Measurements from ENCODE around the gene MBTPS1.

The MBTPS1 gene

DNA sequence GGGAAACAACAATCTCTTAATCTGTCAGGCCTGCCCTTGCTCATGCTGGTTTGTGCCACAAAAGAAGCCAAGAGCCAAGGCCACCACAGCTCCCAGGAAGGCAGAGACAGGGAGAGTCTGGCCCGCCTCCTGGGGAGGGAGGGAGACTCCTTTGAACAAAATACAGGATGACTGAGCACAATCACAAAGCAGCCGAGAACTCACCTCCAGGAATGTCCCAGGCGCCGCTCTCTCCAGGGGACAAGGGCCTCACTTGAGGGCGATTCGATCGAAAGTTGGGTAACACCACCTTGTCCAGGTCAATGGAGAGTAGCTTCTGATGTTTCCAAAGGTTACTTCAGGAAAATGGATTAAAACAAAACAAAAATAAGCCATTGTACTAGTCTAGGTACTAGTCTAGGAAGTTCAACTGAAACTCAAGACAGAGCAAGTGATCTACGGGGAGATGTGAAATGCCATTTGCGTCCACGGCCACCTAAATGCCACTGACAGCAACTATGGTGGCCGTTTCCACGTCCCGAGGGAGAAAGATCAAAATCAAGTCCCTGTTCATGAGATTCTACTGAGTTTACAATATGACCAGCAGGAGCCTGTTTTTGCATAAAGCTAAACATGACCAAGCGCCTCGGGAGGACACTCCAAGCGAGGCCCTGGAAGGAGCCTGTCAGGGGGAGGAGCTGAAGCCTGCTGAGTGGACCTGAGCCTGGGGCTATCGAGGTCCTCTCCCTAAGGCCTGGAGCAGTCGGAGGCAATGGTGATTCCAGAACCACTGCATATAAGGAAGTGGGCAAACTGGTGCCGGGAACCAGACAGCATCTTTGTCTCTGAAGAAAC, 60.7 kb downstream of the MBTPS1 start:
- POLR2A ChIA-PET: no interaction called here
- TF ChIP-seq CTCF (IDR thresholded peaks at IDR 0.05; ENCODE audit: control extremely low read depth, extremely low read depth, low read depth, missing control alignments): no peak
- CTCF ChIA-PET: interaction anchor here (1.5 to 4.5 kb wide), 3 partner anchors 10 to 99 kb away, joined by 4 to 18 read pairs (median 14); no protein-coding TSS in a partner anchor
- DNase-seq (ENCODE audit: extremely low spot score): no peak

GRCh38 chr16:84055366-84055765, 61.4 kb downstream of the MBTPS1 start:
- TF ChIP-seq CTCF (IDR thresholded peaks at IDR 0.05; ENCODE audit: control extremely low read depth, extremely low read depth, low read depth, missing control alignments): no peak
- no peak for DNase-seq (ENCODE audit: extremely low spot score)
- ChIA-PET POLR2A (no interaction called here), CTCF (interaction anchor here (1.4 to 4.5 kb wide), 3 partner anchors 10 to 101 kb away, joined by 4 to 14 read pairs (median 5); no protein-coding TSS in a partner anchor)

- no peak for DNase-seq (ENCODE audit: extremely low spot score)
- TF ChIP-seq CTCF (IDR thresholded peaks at IDR 0.05; ENCODE audit: control extremely low read depth, extremely low read depth, low read depth, missing control alignments): no peak
- ChIA-PET POLR2A (no interaction called here), CTCF (interaction anchor here (1.4 to 4.5 kb wide), 4 partner anchors 9 to 100 kb away, joined by 4 to 14 read pairs (median 6); no protein-coding TSS in a partner anchor)
Measured at GRCh38 chr16:84054916-84055315, 61.8 kb downstream of the MBTPS1 start.

DNA sequence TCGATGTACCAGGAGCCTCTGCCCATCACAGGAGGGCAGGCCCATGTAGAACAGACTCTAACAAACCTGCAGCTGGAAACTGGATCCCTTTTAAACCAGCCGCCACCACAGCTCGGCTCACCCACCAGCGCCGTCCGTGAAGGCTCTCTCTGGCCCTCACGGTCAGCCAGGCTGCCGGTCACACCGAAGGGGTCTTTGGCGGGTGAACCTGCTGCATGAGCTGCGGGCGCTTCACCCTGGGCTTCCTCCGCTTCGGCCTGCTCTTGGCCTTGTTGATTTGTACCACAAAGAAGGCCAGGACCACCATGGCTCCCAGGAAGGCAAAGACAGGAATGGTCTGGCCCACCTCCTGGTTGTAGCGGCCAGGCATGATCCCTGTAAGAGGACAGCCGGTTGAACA, 62.5 kb downstream of the MBTPS1 start:
- TF ChIP-seq CTCF (IDR thresholded peaks at IDR 0.05; ENCODE audit: control extremely low read depth, extremely low read depth, low read depth, missing control alignments): no peak
- CTCF ChIA-PET: interaction anchor here (1.0 to 4.5 kb wide), 5 partner anchors 9 to 452 kb away, joined by 3 to 14 read pairs (median 5); no protein-coding TSS in a partner anchor
- no peak for DNase-seq (ENCODE audit: extremely low spot score)
- POLR2A ChIA-PET: no interaction called here

DNA sequence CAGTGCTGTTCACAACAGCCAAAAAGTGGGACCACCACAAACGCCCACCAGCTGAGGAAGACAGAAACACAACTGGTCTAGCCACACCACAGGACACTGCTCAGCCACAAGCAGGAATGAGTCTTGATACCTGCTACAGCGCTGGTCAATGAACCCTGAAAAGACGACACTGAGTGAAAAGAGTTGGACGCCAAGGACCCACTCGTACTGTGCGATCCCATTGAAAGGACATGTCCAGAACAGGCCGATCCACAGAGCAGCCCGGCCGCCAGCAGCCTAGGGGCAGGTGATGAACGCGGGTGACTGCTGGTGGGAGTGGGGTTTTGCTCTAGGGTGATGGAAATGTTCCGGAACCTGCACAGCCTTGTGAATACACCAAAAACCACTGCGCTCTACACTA, 63.5 kb downstream of the MBTPS1 start:
- no peak for TF ChIP-seq CTCF (IDR thresholded peaks at IDR 0.05; ENCODE audit: control extremely low read depth, extremely low read depth, low read depth, missing control alignments)
- CTCF ChIA-PET: interaction anchor here (1.0 to 4.5 kb wide), 3 partner anchors 10 to 453 kb away, joined by 3 to 14 read pairs (median 7); no protein-coding TSS in a partner anchor
- POLR2A ChIA-PET: no interaction called here
- DNase-seq (ENCODE audit: extremely low spot score): no peak

GRCh38 chr16:84052071-84052622, 64.6 kb downstream of the MBTPS1 start:
- ChIA-PET CTCF (interaction anchor here (1.2 kb wide), 1 partner anchor 11 kb away, joined by 4 read pairs; no protein-coding TSS in a partner anchor), POLR2A (no interaction called here)
- no peak for TF ChIP-seq CTCF (IDR thresholded peaks at IDR 0.05; ENCODE audit: control extremely low read depth, extremely low read depth, low read depth, missing control alignments)
- no peak for DNase-seq (ENCODE audit: extremely low spot score)
